ENCODE data around the gene EDAR. TPM values are rescaled to one million over a fixed set of nuclear protein-coding genes. Genes with fewer than 3 reads are reported as not detected.

Gene EDAR
- polyA plus RNA-seq, 1 donor (not counting 4 experiments of a cell fraction or from before 2014, with no cell fraction given) = 0.21 TPM

- no peak for TF ChIP-seq EZH2 (IDR thresholded peaks at IDR 0.05; ENCODE audit: low read length)
- no peak for TF ChIP-seq CTCF (optimal IDR thresholded peaks at IDR 0.05 in 1 of 3, IDR thresholded peaks at IDR 0.05 in 1 of 3, conservative IDR thresholded peaks at IDR 0.05 in 1 of 3; ENCODE audit: extremely low read depth in 1 of 3, insufficient read depth in 2 of 3, low read length in 3 of 3)
- peaks cover 26% of the 10 kb centered on the region for H3K27me3 ChIP-seq (ENCODE audit: control insufficient read depth, extremely low read depth, insufficient read depth, low read length)
Observed at GRCh38 chr2:108922141-108922915, 66.7 kb downstream of the EDAR start.

GRCh38 chr2:108921096-108922030 is 67.7 kb downstream of the EDAR start:
- Histone ChIP-seq H3K9ac (ENCODE audit: control insufficient read depth, extremely low read depth, insufficient read depth, low read length) (no peak overlapping the region), H3K27me3 (ENCODE audit: control insufficient read depth, extremely low read depth, insufficient read depth, low read length) (peaks cover 35% of the 10 kb centered on the region), H3K4me1 (ENCODE audit: control insufficient read depth, extremely low read depth, insufficient read depth, low read length) (peaks cover 29% of the 10 kb centered on the region), H3K79me2 (ENCODE audit: control insufficient read depth, insufficient read depth, low read length) (no peaks in the 10 kb centered on the region), H3K9me1 (ENCODE audit: control insufficient read depth, extremely low read depth, insufficient read depth, low read length) (no peaks in the 10 kb centered on the region), H3K36me3 (ENCODE audit: control insufficient read depth in 2 of 2, extremely low read depth in 1 of 2, insufficient read depth in 2 of 2, low read length in 2 of 2) (no peaks in the 10 kb centered on the region), H2AFZ (ENCODE audit: control insufficient read depth, low read length) (no peak overlapping the region), H3K4me3 (ENCODE audit: control insufficient read depth in 2 of 3, extremely low read depth in 1 of 3, insufficient read depth in 2 of 3, low read depth in 1 of 3, low read length in 3 of 3) (no peak overlapping the region), H4K20me1 (ENCODE audit: control insufficient read depth, extremely low read depth, insufficient read depth, low read length) (peaks cover 13% of the 10 kb centered on the region), H3K27ac (ENCODE audit: control insufficient read depth, insufficient read depth, low read length) (peak overlapping the region; percentile 8), H3K9me3 (ENCODE audit: control insufficient read depth, low read depth, low read length) (no peaks in the 10 kb centered on the region), H3K4me2 (ENCODE audit: control insufficient read depth, extremely low read depth, insufficient read depth, low read depth, low read length) (peak overlapping the region; percentile 61)
- DNase-seq (ENCODE audit: low read depth, low spot score) = no peak
- dilution Hi-C loops (cut with MboI; ENCODE audit: extremely low pct_ligation_motif_present, low sequenced_read_pairs) = no loop called here
- no peak for FAIRE-seq
- TF ChIP-seq CTCF (optimal IDR thresholded peaks at IDR 0.05 in 1 of 3, IDR thresholded peaks at IDR 0.05 in 1 of 3, conservative IDR thresholded peaks at IDR 0.05 in 1 of 3; ENCODE audit: extremely low read depth in 1 of 3, insufficient read depth in 2 of 3, low read length in 3 of 3) (no peak), EZH2 (IDR thresholded peaks at IDR 0.05; ENCODE audit: low read length) (no peak)

More at GRCh38 chr2:108922141-108922915, 66.7 kb downstream of the EDAR start:
- FAIRE-seq = peak; percentile 92
- Histone ChIP-seq H3K4me3 (ENCODE audit: control insufficient read depth in 2 of 3, extremely low read depth in 1 of 3, insufficient read depth in 2 of 3, low read depth in 1 of 3, low read length in 3 of 3) (no peak overlapping the region), H3K27ac (ENCODE audit: control insufficient read depth, insufficient read depth, low read length) (peak overlapping the region; percentile 46), H3K9me1 (ENCODE audit: control insufficient read depth, extremely low read depth, insufficient read depth, low read length) (no peaks in the 10 kb centered on the region), H4K20me1 (ENCODE audit: control insufficient read depth, extremely low read depth, insufficient read depth, low read length) (peaks cover 13% of the 10 kb centered on the region), H3K9me3 (ENCODE audit: control insufficient read depth, low read depth, low read length) (no peaks in the 10 kb centered on the region), H3K4me2 (ENCODE audit: control insufficient read depth, extremely low read depth, insufficient read depth, low read depth, low read length) (peak overlapping the region; percentile 61), H2AFZ (ENCODE audit: control insufficient read depth, low read length) (no peak overlapping the region), H3K9ac (ENCODE audit: control insufficient read depth, extremely low read depth, insufficient read depth, low read length) (no peak overlapping the region), H3K36me3 (ENCODE audit: control insufficient read depth in 2 of 2, extremely low read depth in 1 of 2, insufficient read depth in 2 of 2, low read length in 2 of 2) (no peaks in the 10 kb centered on the region), H3K79me2 (ENCODE audit: control insufficient read depth, insufficient read depth, low read length) (no peaks in the 10 kb centered on the region), H3K4me1 (ENCODE audit: control insufficient read depth, extremely low read depth, insufficient read depth, low read length) (peaks cover 29% of the 10 kb centered on the region)
- DNase-seq (ENCODE audit: low read depth, low spot score) = peak; percentile 65
- dilution Hi-C loops (cut with MboI; ENCODE audit: extremely low pct_ligation_motif_present, low sequenced_read_pairs) = no loop called here
